ENCODE data around the gene PCNX1.

Gene PCNX1

DNA sequence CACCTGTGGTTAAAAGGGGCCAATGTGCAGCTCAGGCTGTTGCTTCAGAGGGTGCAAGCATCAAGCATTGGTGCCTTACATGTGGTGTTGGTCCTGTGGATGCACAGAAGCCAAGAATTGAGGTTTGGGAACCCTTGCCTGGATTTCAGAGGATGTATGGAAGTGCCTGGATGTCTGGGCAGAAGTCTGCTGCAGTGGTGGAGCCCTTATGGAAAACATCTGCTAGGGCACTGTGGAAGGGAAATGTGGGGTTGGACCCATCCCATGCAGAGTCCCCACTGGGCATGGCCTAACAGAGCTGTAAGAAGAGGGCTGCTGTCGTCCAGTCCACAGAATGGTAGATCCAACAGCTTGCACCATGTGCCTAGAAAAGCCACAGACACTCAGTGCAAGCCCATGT is 36.6 kb downstream of the PCNX1 start:
- Histone ChIP-seq H3K4me3 (no peak overlapping the region), H3K27ac (no peak overlapping the region)
- no peak for TF ChIP-seq CTCF (IDR thresholded peaks at IDR 0.05)
- DNase-seq (ENCODE audit: low spot score) = no peak

DNA sequence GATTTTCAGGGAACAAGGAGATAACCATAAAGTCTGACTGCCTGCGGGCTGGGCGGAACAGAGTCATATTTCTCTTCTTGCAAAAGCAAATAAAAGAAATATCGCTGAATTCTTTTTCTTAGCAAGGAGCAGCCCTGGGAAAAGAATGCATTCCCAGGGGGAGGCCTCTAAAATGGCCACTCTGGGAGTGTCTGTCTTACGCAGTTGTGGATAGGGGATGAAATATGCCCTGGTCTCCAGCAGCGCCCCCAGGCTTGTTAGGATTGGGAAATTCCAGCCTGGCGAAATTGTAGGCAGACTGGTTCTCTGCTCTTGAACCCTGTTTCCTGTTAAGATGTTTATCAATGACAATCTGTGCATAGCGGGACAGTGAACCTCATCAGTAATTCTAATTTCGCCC is 40.5 kb downstream of the PCNX1 start:
- DNase-seq (ENCODE audit: low spot score) = no peak
- no peak overlapping the region for H3K27ac ChIP-seq
- H3K4me3 ChIP-seq = no peak overlapping the region
- no peak for TF ChIP-seq CTCF (IDR thresholded peaks at IDR 0.05)

GRCh38 chr14:70952485-70952884 is 45.2 kb downstream of the PCNX1 start:
- TF ChIP-seq CTCF (IDR thresholded peaks at IDR 0.05) = no peak
- Histone ChIP-seq H3K4me3 (no peak overlapping the region), H3K27ac (no peak overlapping the region)
- no peak for DNase-seq (ENCODE audit: low spot score)

DNA sequence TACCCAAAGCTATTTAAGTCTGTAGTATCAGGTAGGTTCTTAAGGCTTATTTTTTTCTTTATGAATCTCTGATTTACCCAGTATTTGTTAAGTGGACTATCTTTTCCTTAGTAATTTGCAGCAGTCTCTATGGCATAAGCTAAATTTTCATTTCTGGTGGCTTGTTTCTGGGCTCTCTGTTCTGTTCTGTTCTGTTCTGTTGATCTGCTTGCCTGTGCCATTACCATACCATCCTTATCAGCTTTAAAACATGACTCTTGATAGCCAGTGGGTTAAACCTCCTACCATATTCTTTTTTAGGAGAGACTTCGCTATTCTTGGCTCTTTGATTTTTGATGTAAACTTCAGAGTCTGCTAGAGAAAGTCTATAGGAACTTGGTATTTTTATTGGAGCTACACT is 46.8 kb downstream of the PCNX1 start:
- no peak for TF ChIP-seq CTCF (IDR thresholded peaks at IDR 0.05)
- H3K4me3 ChIP-seq = no peak overlapping the region
- no peak overlapping the region for H3K27ac ChIP-seq
- no peak for DNase-seq (ENCODE audit: low spot score)

DNA sequence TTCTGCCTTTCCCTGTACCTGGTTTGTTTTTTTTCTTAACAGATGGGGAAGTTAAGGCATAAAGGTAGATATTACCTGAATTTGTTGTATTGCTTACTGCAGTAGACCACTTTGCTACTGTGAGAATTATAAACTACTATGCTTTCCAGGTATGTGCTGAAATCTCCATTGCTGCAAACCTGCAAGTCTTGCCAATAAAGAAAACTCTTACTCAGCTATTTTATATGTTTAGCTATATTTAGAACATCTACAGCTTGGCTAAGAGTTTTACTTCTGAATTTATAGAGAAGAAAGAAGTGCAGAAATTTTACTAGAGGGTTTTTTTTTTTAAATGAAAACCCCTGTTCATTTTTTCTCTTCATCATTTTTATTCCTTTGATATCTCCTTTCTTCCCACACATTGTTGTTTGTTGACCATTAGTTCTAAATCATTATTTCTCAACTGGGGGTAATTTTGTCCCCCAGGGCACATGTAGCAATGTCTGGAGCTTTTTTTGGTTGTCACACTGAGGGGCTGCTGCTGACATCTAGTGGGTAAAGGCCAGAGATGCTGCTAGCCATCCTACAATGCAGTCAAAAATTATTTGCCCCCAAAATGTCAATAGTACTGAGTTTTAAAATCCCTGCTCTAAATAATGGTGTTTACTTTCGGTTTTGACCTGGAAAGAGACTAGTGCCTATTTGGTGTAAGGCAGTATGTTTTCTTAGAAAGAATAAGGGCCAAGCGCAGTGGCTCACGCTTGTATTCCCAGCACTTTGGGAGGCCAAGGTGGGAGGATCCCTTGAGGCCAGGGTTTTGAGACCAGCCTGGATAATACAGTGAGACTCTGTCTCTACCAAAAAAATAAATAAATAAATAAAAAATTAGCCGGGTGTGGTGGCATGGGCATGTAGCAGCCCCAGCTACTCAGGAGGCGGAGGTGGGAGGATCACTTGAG is 48.6 kb downstream of the PCNX1 start:
- Histone ChIP-seq H3K4me3 (no peak overlapping the region), H3K27ac (no peak overlapping the region)
- DNase-seq (ENCODE audit: low spot score) = no peak
- TF ChIP-seq CTCF (IDR thresholded peaks at IDR 0.05) = no peak

- Histone ChIP-seq H3K27ac (no peak overlapping the region), H3K4me3 (no peak overlapping the region)
- no peak for DNase-seq (ENCODE audit: low spot score)
- no peak for TF ChIP-seq CTCF (IDR thresholded peaks at IDR 0.05)
These were observed 49.3 kb downstream of the PCNX1 start for GRCh38 chr14:70956511-70956910.

DNA sequence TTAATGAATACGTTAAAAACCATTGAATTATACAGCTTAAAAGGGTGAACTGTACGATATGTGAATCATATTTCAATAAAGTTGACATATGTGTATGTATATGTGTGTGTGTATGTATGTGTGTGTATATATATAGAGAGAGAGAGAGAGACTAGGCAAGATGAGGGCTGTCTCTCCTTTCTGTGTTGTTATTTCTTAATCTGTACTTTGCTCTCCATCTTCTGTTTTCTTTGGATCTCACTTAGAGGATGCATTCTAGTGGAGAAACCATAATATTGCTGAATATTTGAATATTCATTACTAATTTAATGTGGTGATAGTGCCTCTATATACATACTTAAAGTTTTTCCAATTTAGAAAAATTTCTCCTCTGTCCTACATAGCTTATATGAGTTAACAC is 50.5 kb downstream of the PCNX1 start:
- no peak for DNase-seq (ENCODE audit: low spot score)
- Histone ChIP-seq H3K27ac (no peak overlapping the region), H3K4me3 (no peak overlapping the region)
- TF ChIP-seq CTCF (IDR thresholded peaks at IDR 0.05) = no peak
